Trophoblast cell (in vitro differentiated cells and primary cell): Measurements from ENCODE around the gene SNX27.

Experiments used
- DNase-seq, 2 donors: peaks; one replicate each; pipeline ENCODE4 v3.0.0-alpha.2; 2016
- H2AFZ ChIP-seq: 2 replicates; pipeline ENCODE4 v1.6.1; 2013; ENCODE audit warnings: low read length, moderate library complexity, mild to moderate bottlenecking; ENCODE audit not compliant: insufficient read depth, poor library complexity
- H2AK5ac ChIP-seq: 2 replicates; pipeline ENCODE4 v1.6.1; 2013; ENCODE audit warnings: mild to moderate bottlenecking, low read length
- H2BK120ac ChIP-seq: 2 replicates; pipeline ENCODE4 v1.6.1; 2013; ENCODE audit warnings: low read length, mild to moderate bottlenecking, moderate library complexity; ENCODE audit not compliant: insufficient read depth, poor library complexity
- H2BK12ac ChIP-seq: 2 replicates; pipeline ENCODE4 v1.6.1; 2013; ENCODE audit warnings: mild to moderate bottlenecking, low read length, moderate library complexity
- H2BK5ac ChIP-seq: 2 replicates; pipeline ENCODE4 v1.6.1; 2013; ENCODE audit warnings: low read length, low read depth, moderate library complexity, mild to moderate bottlenecking; ENCODE audit not compliant: poor library complexity
- H3K14ac ChIP-seq: 2 replicates; pipeline ENCODE4 v1.6.1; 2013; ENCODE audit warnings: mild to moderate bottlenecking, low read length
- H3K18ac ChIP-seq: 2 replicates; pipeline ENCODE4 v1.6.1; 2013; ENCODE audit warnings: mild to moderate bottlenecking, low read length
- H3K23ac ChIP-seq: 2 replicates; pipeline ENCODE4 v1.6.1; 2013; ENCODE audit warnings: low read length
- H3K27ac ChIP-seq: 2 replicates; pipeline ENCODE4 v1.5.1; 2013; ENCODE audit warnings: low read depth, mild to moderate bottlenecking, inconsistent platforms, low read length, moderate library complexity
- H3K27me3 ChIP-seq: 2 replicates; pipeline ENCODE4 v1.6.1; 2013; ENCODE audit warnings: inconsistent platforms, mild to moderate bottlenecking, low read length, moderate library complexity; ENCODE audit not compliant: insufficient read depth
- H3K36me3 ChIP-seq, 2 experiments: 1 replicate in 1 of 2; 2 replicates in 1 of 2; pipeline ENCODE4 v1.6.1; 2013; ENCODE audit warnings: low read length in 2 of 2, mild to moderate bottlenecking in 2 of 2, moderate library complexity in 1 of 2; ENCODE audit not compliant: insufficient read depth in 2 of 2, control insufficient read depth in 1 of 2
- H3K4ac ChIP-seq: 2 replicates; pipeline ENCODE4 v1.6.1; 2013; ENCODE audit warnings: low read depth, mild to moderate bottlenecking, low read length, moderate library complexity
- H3K4me1 ChIP-seq, 2 experiments: 1 replicate in 1 of 2; 2 replicates in 1 of 2; pipeline ENCODE4 v1.6.1; 2013; ENCODE audit warnings: low read length in 2 of 2, mild to moderate bottlenecking in 2 of 2, moderate library complexity in 1 of 2; ENCODE audit not compliant: insufficient read depth in 2 of 2, control insufficient read depth in 1 of 2
- H3K4me2 ChIP-seq: 2 replicates; pipeline ENCODE4 v1.6.1; 2013; ENCODE audit warnings: inconsistent platforms, mild to moderate bottlenecking, low read length, moderate library complexity
- H3K4me3 ChIP-seq: 2 replicates; pipeline ENCODE4 v1.5.1; 2013; ENCODE audit warnings: mild to moderate bottlenecking, low read depth, low read length, inconsistent platforms
- H3K79me1 ChIP-seq: one replicate; pipeline ENCODE4 v1.6.1; 2013; ENCODE audit warnings: low read length
- H3K79me2 ChIP-seq: 2 replicates; pipeline ENCODE4 v1.6.1; 2013; ENCODE audit warnings: low read length, mild to moderate bottlenecking; ENCODE audit not compliant: control insufficient read depth, insufficient read depth, poor library complexity
- H3K9ac ChIP-seq: 2 replicates; pipeline ENCODE4 v1.6.1; 2013; ENCODE audit warnings: mild to moderate bottlenecking, low read length
- H3K9me3 ChIP-seq: 2 replicates; pipeline ENCODE4 v1.6.1; 2013; ENCODE audit warnings: low read depth, mild to moderate bottlenecking, control low read depth, inconsistent platforms, low read length; ENCODE audit not compliant: insufficient read depth
- H4K12ac ChIP-seq: 2 replicates; pipeline ENCODE4 v1.6.1; 2013; ENCODE audit warnings: low read depth, mild to moderate bottlenecking, low read length, moderate library complexity
- H4K8ac ChIP-seq: 2 replicates; pipeline ENCODE4 v1.6.1; 2013; ENCODE audit warnings: low read depth, mild to moderate bottlenecking, low read length, moderate library complexity
- H4K91ac ChIP-seq: one replicate; pipeline ENCODE4 v1.6.1; 2013; ENCODE audit warnings: low read depth, mild to moderate bottlenecking, low read length, moderate library complexity
- WGBS: extraction: QIAGEN DNeasy Blood & Tissue Kit; methylation state at CpG from one replicate; pipeline ENCODE4 v1.1.7; 2013; ENCODE audit warnings: missing lambda C conversion rate; ENCODE audit not compliant: insufficient read length, insufficient coverage; ENCODE audit errors: extremely low coverage; 5-methylcytosine and 5-hydroxymethylcytosine counted together

SNX27 gene

GRCh38 chr1:151711951-151712350 is 100.1 kb downstream of the SNX27 start:
- Histone ChIP-seq H3K79me1 (no peaks in the 10 kb centered on the region), H3K14ac (no peak overlapping the region), H3K4me2 (no peak overlapping the region), H3K27ac (no peak overlapping the region), H3K4me3 (no peak overlapping the region), H4K91ac (no peak overlapping the region), H3K9me3 (no peaks in the 10 kb centered on the region), H3K23ac (no peak overlapping the region), H3K4ac (no peak overlapping the region), H2BK5ac (no peak overlapping the region), H3K27me3 (peaks cover 4% of the 10 kb centered on the region), H3K36me3 (no peaks in the 10 kb centered on the region), H2BK120ac (no peak overlapping the region), H4K12ac (no peak overlapping the region), H4K8ac (no peak overlapping the region), H3K4me1 (no peaks in the 10 kb centered on the region), H3K9ac (no peak overlapping the region), H2BK12ac (no peak overlapping the region), H3K18ac (no peak overlapping the region), H2AFZ (no peak overlapping the region), H3K79me2 (no peaks in the 10 kb centered on the region), H2AK5ac (no peak overlapping the region)
- no CpG with 5 or more reads among the region's 10 CpGs for WGBS
- DNase-seq = no peak

DNA sequence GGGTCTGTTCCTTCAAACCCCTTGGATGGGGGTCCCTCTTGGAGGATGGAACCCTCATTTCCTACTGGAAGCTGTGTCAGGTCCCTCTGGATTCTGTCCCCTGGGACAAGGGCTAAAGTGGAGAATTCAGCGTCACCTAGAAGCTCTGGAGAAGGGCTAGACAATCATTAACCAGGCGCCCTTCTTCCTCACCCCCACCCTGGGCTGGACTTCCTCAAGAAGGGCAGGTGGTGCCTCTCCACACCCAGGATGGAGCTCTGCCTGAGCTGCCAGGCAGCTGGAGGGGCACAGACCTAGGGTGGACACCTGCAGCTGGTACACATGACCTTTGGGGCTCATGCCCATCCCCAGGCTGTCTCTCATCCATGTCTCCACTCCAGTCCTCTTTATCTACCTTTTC is 101.2 kb downstream of the SNX27 start:
- H2BK120ac ChIP-seq = no peak overlapping the region
- no peak overlapping the region for H2BK12ac ChIP-seq
- H4K8ac ChIP-seq = no peak overlapping the region
- WGBS = no CpG with 5 or more reads among the region's 2 CpGs
- H3K9ac ChIP-seq = no peak overlapping the region
- no peak overlapping the region for H4K91ac ChIP-seq
- no peak overlapping the region for H3K18ac ChIP-seq
- DNase-seq = no peak
- no peak overlapping the region for H3K14ac ChIP-seq
- no peak overlapping the region for H2BK5ac ChIP-seq
- no peak overlapping the region for H4K12ac ChIP-seq
- no peak overlapping the region for H2AK5ac ChIP-seq
- H3K36me3 ChIP-seq = no peaks in the 10 kb centered on the region
- no peak overlapping the region for H2AFZ ChIP-seq
- peaks cover 11% of the 10 kb centered on the region for H3K27me3 ChIP-seq
- no peaks in the 10 kb centered on the region for H3K79me2 ChIP-seq
- no peak overlapping the region for H3K4me3 ChIP-seq
- no peak overlapping the region for H3K27ac ChIP-seq
- H3K79me1 ChIP-seq = no peaks in the 10 kb centered on the region
- H3K4me1 ChIP-seq = no peaks in the 10 kb centered on the region
- H3K4me2 ChIP-seq = no peak overlapping the region
- no peaks in the 10 kb centered on the region for H3K9me3 ChIP-seq
- no peak overlapping the region for H3K23ac ChIP-seq
- no peak overlapping the region for H3K4ac ChIP-seq

- H3K27ac ChIP-seq = no peak overlapping the region
Observed at GRCh38 chr1:151713874-151714273, 102.0 kb downstream of the SNX27 start.

DNA sequence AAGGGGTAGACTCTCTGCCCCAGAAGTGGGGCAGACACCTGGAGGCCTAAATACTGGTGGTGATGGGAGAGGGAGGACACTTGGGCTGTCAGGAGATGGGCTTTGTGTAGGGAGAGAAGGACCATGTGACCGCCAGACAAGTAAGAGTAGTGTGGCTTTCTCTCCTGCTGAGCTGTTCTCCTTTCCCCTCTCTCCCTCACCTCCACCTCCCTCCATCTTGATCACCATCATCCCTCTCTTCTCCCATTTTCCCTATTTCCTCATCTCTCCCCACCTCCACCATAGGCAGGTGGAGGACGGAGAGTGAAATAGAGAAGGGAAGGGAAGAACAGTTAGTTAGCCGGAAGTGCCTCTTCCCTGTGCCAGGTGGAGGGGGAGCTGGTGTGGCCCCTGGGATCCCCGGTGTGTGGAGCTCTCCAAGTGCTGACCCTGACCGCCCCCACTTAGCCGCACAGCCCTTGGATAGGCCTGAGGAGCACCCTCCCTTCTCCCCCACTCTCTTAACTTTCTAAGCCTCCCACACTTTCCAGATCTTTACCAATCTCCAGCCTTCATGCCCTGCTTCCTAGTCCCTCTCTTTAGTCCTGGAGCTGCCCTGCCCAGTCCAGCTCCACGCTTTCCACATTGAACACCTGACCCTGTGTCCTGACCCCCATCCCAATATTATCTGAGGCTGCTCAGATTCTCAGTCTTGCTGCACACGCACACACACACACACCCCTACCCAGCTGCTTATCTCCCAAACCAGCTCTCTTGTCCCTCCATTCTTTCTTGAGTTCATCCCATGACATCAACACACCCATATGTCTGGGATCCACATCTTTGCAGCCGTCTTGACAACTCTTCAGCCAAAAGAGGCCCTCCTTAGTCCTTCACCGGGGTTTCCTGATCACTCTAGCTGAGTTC is 103.2 kb downstream of the SNX27 start:
- Histone ChIP-seq H4K8ac (no peak overlapping the region), H3K4me3 (no peak overlapping the region), H3K14ac (no peak overlapping the region), H2AK5ac (no peak overlapping the region), H3K4me1 (no peaks in the 10 kb centered on the region), H3K27ac (no peak overlapping the region), H2BK12ac (no peak overlapping the region), H4K12ac (no peak overlapping the region), H2BK120ac (no peak overlapping the region), H3K4me2 (no peak overlapping the region), H3K36me3 (no peaks in the 10 kb centered on the region), H3K9me3 (no peaks in the 10 kb centered on the region), H2BK5ac (no peak overlapping the region), H2AFZ (no peak overlapping the region), H3K23ac (no peak overlapping the region), H3K27me3 (peaks cover 15% of the 10 kb centered on the region), H4K91ac (no peak overlapping the region), H3K18ac (no peak overlapping the region), H3K4ac (no peak overlapping the region), H3K79me2 (no peaks in the 10 kb centered on the region), H3K79me1 (no peaks in the 10 kb centered on the region), H3K9ac (no peak overlapping the region)
- WGBS = no CpG with 5 or more reads among the region's 10 CpGs
- no peak for DNase-seq

More at GRCh38 chr1:151713874-151714273, 102.0 kb downstream of the SNX27 start:
- no peak overlapping the region for H2BK5ac ChIP-seq
- no peak overlapping the region for H2AFZ ChIP-seq
- no peak overlapping the region for H4K91ac ChIP-seq
- H3K14ac ChIP-seq = no peak overlapping the region
- no peak overlapping the region for H3K18ac ChIP-seq
- no peaks in the 10 kb centered on the region for H3K79me1 ChIP-seq
- H3K4ac ChIP-seq = no peak overlapping the region
- H3K4me1 ChIP-seq = no peaks in the 10 kb centered on the region
- H3K27me3 ChIP-seq = peaks cover 11% of the 10 kb centered on the region
- H4K8ac ChIP-seq = no peak overlapping the region
- no peaks in the 10 kb centered on the region for H3K36me3 ChIP-seq
- WGBS = no CpG with 5 or more reads among the region's 2 CpGs
- H3K9ac ChIP-seq = no peak overlapping the region
- no peak overlapping the region for H2BK120ac ChIP-seq
- DNase-seq = no peak
- no peak overlapping the region for H3K4me2 ChIP-seq
- H3K79me2 ChIP-seq = no peaks in the 10 kb centered on the region
- H3K4me3 ChIP-seq = no peak overlapping the region
- no peak overlapping the region for H2AK5ac ChIP-seq
- no peaks in the 10 kb centered on the region for H3K9me3 ChIP-seq
- H4K12ac ChIP-seq = no peak overlapping the region
- no peak overlapping the region for H2BK12ac ChIP-seq
- H3K23ac ChIP-seq = no peak overlapping the region
